C4-2B (cell line): Measurements from ENCODE around the gene KRT85.

ENCODE experiments used
- H3K27ac ChIP-seq: fragments of 450-650 bp; 2 replicates; pipeline ENCODE4 v1.5.1; 2017
- ZFX ChIP-seq: fragments of 450-650 bp; IDR thresholded peaks from 2 replicates; pipeline ENCODE4 v1.6.1; 2017
- TF ChIP-seq, protein P1 (sequence below): fragments of 450-650 bp; conservative IDR thresholded peaks from 2 replicates; pipeline ENCODE4 v1.5.1; 2017; ENCODE audit warnings: mild to moderate bottlenecking

KRT85 gene

DNA sequence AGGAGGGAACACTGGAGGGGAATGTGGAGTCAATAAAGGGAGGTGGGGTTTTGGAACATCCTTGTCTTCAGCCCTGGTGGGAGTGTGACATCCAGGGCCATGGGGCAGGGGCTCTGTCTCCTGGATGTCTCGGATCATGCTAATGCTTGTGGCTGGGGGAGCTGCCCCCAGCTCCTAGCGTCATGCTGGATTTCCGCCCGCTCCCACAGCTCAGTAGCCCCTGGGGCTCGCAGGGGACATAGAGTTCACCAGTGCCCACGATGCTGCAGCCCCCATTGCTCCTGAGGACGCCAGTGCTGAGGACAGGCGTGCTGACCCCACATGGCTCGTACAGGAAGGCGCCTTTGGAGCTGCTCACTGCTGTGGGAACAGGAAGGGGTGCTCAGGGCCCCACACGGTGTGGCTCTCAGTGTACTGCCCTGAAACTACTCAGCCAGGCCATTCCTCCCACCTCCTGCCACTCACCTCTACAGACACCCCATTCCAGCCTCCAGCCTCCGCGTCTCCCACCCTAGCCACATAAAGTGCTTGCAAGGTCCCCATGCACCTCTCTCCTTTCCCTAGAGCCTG lies 27.6 kb upstream of the KRT85 start:
- TF ChIP-seq, protein P1, sequence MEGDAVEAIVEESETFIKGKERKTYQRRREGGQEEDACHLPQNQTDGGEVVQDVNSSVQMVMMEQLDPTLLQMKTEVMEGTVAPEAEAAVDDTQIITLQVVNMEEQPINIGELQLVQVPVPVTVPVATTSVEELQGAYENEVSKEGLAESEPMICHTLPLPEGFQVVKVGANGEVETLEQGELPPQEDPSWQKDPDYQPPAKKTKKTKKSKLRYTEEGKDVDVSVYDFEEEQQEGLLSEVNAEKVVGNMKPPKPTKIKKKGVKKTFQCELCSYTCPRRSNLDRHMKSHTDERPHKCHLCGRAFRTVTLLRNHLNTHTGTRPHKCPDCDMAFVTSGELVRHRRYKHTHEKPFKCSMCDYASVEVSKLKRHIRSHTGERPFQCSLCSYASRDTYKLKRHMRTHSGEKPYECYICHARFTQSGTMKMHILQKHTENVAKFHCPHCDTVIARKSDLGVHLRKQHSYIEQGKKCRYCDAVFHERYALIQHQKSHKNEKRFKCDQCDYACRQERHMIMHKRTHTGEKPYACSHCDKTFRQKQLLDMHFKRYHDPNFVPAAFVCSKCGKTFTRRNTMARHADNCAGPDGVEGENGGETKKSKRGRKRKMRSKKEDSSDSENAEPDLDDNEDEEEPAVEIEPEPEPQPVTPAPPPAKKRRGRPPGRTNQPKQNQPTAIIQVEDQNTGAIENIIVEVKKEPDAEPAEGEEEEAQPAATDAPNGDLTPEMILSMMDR, result no peak
- no peak for TF ChIP-seq ZFX
- H3K27ac ChIP-seq, result no peak overlapping the region

DNA sequence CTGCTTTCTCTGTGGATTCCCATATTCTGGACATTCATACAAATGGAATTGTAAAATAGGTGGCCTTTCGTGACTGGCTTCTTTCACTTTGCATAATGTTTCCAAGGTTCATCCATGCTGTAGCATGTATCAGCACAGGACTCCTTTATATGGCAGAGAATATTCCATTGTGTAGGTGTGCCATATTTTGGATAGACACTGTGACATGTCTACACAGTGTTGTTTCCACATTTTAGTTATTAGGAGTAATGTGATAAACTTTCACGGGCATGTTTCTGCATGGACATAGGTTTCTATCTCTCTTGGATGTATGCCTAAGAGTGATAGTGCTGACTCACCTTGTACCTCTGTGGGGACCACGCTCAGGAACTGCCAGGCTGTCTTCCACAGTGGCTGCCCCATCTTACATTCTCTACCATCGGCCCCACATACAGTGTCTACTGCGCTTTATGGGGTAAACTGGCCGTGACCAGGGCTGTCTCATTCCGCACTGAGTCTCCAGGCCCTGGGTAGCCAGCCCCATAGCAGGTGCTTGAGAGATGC lies 25.3 kb upstream of the KRT85 start:
- no peak overlapping the region for H3K27ac ChIP-seq
- no peak for TF ChIP-seq ZFX
- TF ChIP-seq, protein P1, result no peak

- no peak for TF ChIP-seq ZFX
- TF ChIP-seq, protein P1, result no peak
- H3K27ac ChIP-seq, result no peak overlapping the region
Measured at GRCh38 chr12:52391618-52392002, 24.3 kb upstream of the KRT85 start.

DNA sequence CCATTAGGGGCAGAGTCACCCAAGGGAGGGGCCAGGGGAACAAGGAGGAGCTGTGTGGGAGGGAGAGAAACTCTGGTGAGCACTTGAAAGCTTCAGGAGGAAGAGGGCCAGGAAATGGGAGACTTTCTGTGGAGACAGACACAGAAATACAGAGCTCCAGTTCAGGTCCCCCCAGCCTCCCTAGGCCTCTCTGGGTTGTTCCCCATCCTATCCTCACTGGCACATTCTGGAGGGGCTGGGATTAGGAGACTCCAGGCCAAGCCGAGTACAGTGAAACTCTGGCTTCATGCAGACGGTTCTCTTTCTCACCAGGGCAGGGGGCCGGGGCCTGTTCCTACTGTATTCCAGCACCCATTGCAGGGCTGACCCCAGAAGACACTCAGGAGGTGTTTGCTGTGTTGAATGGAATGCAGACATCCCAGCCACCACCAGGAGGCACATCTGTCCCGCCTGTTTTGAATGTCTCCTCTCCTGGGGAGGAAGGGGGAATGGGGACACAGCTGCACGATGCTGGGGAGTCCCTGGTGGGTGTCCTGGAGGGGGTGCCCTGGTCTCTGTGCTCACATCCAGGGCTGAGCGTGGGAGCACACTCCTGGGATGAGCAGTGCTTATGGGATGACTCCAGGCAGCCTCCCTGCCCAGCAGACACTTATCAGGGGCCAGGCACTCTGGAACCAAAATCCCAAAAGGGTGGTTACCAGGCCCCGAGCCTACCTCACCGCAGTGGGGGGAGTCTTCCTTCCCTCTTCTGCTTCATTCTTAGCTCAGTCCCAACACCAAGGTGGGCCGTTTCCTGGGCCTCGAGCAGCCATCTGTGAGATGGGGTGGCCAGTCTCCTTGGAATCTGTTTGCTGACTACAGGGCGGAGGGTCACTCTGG lies 23.7 kb upstream of the KRT85 start:
- no peak overlapping the region for H3K27ac ChIP-seq
- TF ChIP-seq ZFX, result no peak
- TF ChIP-seq, protein P1, result peak; percentile 77

DNA sequence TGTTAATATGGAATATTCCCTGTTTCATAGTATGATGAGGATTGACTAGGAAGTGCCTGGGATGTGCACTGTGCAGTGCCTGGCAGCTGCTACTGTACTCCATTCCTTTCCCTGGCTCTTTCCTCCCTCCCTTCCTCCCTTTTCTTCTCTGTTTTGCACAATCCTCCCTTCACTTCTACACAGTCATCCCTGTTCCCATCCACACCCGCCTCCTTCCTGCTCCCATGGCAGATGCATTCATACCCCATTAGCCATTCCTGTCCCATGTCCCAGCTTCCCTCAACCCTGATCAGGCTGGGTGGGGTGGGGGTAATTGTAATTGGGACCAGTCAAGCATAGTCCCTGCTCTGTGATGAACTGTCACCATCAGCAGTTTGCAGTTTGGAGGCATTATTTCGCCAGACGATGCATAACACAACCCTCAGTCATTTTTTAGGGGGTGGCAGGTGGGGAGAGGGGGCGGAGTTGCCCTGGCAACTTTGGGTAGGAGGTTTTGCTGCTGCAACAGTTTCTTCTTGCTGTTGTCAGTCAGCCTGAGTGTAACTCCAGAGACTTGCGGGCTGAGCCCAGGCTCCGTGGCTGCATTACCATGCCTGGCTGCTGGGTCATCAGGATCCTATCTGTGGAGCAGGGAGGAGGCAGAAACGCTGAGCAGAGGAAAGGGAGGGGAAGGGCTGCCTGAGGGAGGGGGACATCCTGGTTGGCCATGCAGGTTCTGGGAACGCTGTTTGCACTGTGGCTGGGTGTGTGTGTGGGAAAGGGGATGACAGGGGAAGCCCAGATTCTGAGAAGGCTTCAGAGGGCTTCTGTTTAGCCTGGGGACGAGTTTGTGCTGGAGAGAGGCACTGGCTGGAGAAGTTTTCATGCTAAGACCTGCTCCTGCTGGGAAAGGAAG lies 22.3 kb upstream of the KRT85 start:
- no peak for TF ChIP-seq ZFX
- TF ChIP-seq, protein P1, result no peak
- H3K27ac ChIP-seq, result no peak overlapping the region

GRCh38 chr12:52387859-52388258 lies 20.6 kb upstream of the KRT85 start:
- TF ChIP-seq ZFX, result no peak
- TF ChIP-seq, protein P1, result no peak

More at GRCh38 chr12:52387859-52388258, 20.6 kb upstream of the KRT85 start:
- no peak overlapping the region for H3K27ac ChIP-seq
